GM23338 (cell line): Measurements from ENCODE around the gene ARHGEF3.

Experiments used
- CTCF ChIP-seq, 2 experiments: fragments of 200-600 bp in 1 of 2; sonication (generic) in 1 of 2; conservative IDR thresholded peaks; 2 replicates each; pipeline versions ENCODE4 v1.5.1 to v1.6.1; 2016 to 2017; ENCODE audit warnings: antibody characterized with exemption in 2 of 2, low read depth in 2 of 2, mild to moderate bottlenecking in 2 of 2, moderate library complexity in 1 of 2
- ETS1 ChIP-seq: IDR thresholded peaks from 2 replicates; pipeline ENCODE4 v1.6.1; 2016; ENCODE audit warnings: antibody characterized with exemption
- EZH2 ChIP-seq: fragments of 200-600 bp; sonication (generic); IDR thresholded peaks from one replicate; pipeline ENCODE4 v1.8.0; 2017; ENCODE audit warnings: antibody characterized with exemption, mild to moderate bottlenecking, low read depth; ENCODE audit not compliant: unreplicated experiment
- JUNB ChIP-seq: IDR thresholded peaks from one replicate; pipeline ENCODE4 v1.6.1; 2016; ENCODE audit warnings: antibody characterized with exemption; ENCODE audit not compliant: unreplicated experiment
- NANOG ChIP-seq: IDR thresholded peaks from 2 replicates; pipeline ENCODE4 v1.6.1; 2016; ENCODE audit warnings: antibody characterized with exemption, borderline replicate concordance
- POLR2AphosphoS5 ChIP-seq: IDR thresholded peaks from 2 replicates; pipeline ENCODE4 v1.6.1; 2016; ENCODE audit warnings: antibody characterized with exemption, low read depth
- REST ChIP-seq: IDR thresholded peaks from one replicate; pipeline ENCODE4 v1.6.1; 2018; ENCODE audit warnings: antibody characterized with exemption; ENCODE audit not compliant: unreplicated experiment

GRCh38 chr3:56800130-56800831 is 1.5 kb downstream of the ARHGEF3 start:
- TF ChIP-seq CTCF (conservative IDR thresholded peaks at IDR 0.05; ENCODE audit: low read depth in 2 of 2) (no peak), ETS1 (no peak), EZH2 (no peak), JUNB (no peak), NANOG (no peak), REST (no peak), POLR2AphosphoS5 (no peak)
